Measurements from ENCODE around the gene DLX2.
A peak's percentile ranks its signal among the peaks of the same experiment; 100 is the strongest.
"Not testable (repeated sequence)": the region's sequence is repeated elsewhere in the genome, so short reads cannot be mapped to it uniquely, and the experiment has no call there.

Gene DLX2

DNA sequence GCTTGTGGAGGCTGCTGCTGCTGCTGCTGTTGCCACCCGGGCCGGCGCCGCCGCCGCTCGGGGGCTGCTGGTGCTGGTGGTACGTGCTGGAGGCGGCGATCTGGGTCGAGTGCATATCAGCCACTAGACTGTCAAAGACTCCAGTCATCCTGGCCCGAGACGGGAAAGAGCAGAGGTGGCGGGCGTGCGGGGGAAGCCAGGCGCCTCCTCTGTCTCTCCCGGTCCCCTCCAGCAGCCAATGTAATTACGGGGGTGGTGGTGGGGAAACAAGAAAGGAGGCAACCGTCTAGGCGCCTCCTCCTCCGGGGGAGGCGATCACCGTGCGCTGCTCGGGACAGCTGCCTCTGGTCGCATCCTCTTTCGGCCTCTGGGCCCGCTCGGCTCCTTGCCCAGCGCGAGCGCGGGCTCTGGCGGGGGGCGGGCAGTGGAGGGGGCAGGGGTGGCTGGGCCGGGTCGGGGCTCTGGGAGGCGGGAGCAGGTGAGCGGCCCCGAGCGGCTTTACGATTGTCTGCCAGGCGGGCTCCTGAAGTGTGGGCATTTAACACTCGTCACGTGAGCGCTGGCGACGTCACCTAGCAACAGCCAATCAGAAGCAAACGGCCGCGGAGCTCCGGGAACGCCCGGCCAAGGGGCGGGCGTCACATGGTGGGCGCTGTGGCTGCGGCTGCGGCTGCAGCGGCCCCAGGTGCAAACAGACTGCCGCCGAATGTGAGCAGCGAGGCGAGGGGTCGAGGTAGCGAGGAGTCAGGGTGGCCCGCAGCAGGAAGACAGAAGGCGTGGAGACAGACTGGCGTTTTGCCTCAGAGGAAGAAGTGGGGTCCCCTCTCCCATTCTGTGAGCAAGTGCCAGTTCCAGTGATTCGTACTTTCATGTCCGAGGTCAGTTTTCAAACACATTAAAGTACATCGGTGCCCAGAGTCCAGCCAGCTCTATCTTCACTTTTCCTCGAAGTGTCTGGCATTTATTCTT is at the start of gene DLX2:
DLX2 (minus strand) TSS at position 510 of the 969 bp plus-strand sequence; CDS start at position 148, 362 bp downstream.
- DNase-seq = peak; percentile 77 to 91 (median 87)

DNA sequence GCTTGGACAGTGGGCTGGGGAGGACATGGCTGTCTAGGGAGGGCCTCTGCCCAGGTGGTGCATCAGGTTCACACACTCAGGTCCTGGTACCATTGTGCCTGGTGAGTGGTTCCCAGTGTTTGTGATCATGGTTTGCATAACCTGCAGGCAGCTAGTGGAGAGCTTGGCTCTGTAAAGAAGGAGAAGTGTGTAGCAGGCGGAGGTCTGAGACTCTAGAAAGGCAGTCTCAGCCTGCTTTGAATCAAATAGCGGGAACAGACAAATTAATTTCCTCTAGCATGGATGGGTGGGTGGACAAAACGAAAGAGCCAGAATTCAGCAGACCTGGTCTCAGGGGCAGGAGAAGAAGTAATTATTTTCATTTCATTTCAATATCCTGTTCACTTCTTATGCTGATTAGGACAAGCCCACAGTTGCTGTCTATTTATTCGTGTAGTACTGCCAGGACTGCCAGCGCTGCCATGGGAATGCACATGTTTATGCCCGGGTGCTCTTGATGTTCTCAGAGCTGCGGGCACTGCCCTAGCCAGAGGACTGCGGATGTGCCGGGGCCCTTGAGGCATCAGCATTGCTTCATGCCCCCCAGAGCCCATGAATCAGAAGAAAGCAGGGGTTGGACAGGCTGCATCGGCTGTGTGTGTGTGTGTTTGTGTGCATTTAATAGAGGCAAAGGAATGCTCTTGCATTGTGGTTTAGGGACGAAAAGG is 45.4 kb upstream of the DLX2 start:
- no peak for DNase-seq

DNA sequence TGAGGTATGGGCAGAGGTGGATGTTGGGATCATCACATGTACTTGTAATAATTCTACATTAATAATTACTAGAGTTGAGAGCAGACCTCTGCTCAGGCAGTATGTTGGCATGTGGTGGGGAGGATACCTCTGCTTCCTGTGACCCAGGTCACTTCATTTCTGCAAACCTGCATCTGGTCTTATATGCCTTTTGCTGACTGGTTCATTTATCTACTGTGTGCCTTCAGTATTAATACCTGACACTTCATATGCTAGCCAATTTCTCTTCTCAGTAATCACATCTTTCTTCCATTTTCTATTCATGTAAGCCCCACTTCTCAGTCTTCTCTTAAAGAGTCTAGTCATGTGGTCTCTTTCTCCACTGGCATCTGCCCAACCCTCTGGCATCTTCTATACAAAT is 41.1 kb upstream of the DLX2 start:
- no peak for DNase-seq

DNA sequence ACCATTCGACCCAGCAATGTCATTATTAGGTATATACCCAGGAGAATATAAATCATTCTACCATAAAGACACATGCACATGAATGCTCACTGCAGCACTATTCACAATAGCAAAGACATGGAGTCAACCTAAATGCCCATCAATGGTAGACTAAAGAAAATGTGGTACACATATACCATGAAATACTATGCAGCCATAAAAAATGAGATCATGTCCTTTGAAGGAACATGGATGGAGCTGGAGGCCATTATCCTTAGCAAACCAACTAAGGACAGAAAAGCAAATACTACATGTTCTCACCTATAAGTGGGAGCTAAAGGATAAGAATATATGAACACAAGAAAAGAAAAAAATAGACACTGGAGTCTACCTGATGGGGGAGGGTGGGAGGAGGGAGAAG is 36.0 kb upstream of the DLX2 start:
- DNase-seq = not testable (repeated sequence)

DNA sequence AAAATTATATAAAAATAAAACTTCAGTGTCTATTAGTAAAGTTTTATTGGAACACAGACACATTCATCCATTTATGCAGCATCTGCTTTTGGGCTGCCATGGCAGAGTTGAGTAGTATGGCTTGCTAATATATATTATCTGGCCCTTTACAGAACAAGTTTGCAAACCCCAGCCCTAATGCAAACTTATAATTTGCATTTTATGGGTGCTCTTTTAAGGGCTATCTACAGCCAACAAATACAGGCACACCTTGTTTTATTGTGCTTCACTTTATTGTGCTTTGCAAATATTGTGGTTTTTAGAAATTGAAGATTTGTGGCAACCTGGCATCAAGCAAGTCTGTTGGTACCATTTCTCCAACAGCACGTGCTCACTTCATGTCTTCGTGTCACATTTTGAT is 35.2 kb upstream of the DLX2 start:
- no peak for DNase-seq

DNA sequence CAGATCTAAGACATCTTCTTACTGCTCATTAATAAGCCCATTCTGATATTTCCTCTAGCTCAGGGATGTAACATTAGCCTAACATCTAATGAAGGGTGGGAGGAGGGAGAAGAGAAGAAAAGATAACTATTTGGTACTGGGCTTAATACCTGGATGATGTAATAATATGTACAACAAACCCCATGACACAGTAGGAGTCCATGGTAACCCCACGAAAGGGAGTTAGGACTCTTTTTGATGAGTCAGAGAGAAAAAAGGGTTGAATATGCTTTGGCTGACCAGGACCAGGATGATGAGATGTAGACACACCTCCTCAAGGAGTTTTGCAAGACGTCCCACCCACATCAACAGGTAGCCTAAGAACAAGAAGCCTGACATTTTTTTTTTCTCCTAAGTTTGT is 34.4 kb upstream of the DLX2 start:
- no peak for DNase-seq

DNA sequence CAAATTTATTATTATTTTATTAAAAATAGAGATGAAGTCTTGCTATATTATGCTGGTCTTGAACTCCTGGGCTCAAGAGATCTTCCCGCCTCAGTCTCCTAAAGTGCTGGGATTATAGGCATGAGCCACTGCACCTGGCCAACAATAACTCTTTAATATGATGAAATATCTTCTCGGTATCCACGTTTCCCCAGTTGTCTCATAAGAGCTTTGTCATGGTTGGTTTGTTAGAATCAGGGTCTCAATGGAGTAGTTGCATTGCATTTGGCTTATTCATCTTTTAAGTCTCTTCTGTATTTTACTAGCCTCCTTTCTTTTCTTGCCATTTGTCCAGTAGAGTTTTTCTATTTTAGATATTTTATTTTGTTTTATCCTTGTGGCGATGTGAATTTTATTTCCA is 32.7 kb upstream of the DLX2 start:
- DNase-seq = no peak

DNA sequence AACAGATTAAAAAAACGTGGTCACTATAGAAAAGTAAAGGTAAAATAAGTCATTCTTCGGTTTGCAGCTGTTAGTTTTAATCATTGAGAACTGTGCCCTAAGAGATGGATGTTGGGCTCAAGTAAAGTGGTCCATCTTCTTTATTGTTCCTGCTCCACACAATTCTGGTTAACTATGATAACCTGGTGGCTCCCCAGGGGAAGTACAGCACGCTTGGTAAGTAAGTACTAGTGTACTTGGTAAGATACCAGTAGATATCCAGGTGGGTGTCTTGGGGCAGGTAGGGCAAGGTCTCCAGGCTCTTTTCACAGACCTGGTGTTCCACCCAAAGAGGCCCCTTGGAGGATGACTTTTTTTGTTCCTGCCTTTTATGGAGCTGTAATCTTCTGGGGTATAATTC is 31.6 kb upstream of the DLX2 start:
- no peak for DNase-seq

DNA sequence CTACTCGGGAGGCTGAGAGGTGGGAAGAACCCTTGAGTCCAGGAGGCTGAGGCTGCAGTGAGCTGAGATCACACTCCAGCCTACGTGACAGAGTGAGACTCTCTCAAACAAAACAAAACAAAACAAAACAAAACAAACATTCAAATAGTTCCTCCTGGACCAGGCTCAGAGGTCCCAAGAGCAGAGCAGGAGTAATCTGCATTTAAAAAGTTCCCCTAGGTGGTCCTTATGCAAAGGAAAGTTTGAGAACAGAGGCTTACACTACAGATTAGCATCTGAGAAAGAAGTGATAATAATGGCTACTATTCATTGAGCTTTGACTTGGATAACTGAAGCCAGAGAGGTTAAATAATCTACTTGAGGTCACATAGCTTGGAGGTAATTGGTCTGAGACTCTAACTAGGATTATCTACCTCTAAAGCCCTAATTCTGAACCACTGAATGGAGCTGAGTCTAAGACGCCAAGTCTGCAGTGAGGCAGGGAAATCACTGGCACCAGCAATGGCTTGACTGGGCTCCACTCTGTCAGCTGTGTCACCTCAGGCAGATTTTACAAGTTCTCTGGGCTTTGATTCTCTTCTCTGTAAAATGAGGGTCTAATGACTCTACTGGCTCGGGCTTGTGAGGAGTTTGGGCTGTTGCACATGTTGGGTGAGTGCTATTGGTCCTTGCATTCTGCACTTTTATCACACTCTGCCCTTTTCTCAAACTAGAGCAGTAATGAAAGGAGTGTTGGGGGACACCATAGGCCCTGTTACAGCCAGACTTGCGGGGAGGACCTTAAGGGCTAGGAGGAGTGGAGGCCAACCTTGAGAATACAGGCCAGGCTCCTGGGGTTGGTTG is 29.2 kb upstream of the DLX2 start:
- no peak for DNase-seq

DNA sequence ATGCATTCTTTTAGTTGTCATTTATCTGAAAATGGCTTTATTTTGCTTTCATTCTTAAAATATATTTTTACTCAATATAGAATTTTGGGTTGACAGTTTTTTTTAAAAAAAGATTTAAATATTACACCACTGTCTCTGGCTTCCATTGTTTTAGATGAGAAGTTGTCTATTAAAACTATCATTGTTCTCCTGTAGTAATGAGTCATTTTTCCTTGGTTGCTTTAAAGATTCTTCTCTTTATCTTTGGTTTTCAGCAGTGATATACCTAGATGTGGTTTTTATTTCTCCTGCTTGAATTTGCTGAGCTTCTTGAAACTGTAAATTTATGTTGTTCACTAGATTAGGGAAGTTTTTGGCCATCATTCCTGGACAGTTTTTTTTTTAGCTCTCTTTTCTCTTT is 26.7 kb upstream of the DLX2 start:
- DNase-seq = no peak

DNA sequence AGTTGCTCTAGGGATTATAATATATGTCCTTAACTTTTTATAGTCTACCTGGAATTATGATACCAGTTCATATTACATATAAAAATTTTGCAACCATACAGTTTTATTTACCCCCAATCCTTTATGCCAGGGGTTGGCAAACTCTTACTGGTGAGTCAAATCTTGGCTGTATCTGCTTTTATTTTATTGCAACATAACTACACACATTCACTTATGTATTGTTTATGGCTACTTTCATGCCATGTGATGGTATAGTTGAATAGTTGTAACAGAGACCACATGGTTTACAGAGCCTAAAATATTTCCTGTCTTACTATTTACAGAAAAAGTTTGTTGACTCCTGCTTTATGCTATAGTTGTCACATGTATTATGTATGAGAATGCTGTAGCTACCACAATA is 25.8 kb upstream of the DLX2 start:
- no peak for DNase-seq

DNA sequence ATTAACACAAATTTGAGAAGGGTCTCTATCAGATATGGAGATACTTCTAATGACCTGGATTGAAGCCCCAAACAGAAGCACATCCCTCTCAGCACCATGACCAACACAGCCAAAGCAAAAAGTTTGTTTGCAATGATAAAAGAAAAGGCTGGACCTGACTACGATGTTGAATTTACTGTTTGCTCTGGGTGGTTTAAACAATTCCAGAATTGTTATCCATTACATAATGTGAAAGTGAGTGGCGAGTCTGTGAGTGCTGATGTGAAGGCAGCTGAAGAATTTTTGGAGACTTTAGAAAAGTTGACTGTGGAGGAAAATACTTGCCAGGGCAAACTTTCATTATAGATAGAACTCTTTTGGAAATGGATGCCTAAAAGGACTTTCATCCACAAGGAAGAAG is 17.4 kb upstream of the DLX2 start:
- DNase-seq = no peak

DNA sequence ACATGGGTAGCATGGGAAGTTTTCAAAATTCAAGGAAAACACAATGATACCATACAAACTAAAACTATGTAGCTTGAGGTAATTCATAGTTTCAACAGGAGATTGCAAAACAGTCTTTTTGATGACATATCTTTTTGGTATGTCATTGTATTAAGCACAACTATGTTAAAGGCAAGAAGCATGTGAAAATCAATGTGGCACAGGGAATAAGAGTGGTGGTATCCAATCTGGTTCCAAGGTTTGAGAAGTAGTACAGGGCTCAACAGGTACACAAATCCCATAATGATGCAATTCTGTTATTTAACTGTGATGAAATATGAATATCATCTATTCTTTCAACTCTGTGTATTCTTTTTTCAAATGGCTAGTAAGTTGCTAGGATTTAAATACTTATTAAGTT is 16.4 kb upstream of the DLX2 start:
- no peak for DNase-seq

DNA sequence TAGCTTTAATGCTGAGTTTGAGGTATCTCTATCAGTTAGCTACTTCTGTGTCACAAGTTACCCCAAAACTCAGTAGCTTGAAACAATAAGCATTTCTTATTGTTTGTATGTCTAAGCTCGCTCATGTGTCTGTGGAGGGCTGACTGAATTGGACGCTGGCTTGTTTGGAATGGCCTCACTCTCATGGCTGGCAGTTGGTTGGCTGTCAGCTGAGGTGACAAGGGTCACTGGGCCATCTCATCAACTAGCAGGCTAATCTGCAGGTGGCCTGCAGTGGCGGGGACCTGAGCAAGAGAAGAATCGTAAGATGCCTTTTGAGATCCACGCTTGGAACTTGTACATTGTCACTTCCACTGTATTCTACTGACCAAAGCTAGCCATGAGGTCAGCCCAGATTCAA is 13.4 kb upstream of the DLX2 start:
- no peak for DNase-seq

DNA sequence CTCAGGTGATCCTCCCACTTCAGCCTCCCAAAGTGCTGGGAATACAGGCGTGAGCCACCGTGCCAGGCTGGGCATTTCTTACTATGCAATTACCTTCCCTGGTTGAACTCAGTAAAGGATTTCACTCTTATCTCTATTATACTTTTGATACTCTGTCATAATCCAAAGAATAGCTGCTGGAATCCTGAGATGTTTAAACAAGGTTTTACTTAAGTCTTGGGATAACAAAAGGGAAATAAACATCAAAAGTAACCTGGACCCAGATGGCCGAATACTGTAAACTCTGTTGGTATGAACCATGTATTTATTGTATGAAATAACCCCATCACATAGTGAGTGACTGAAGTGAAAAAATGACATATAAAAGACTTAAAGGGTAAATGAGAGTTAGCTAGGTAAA is 11.9 kb upstream of the DLX2 start:
- no peak for DNase-seq

DNA sequence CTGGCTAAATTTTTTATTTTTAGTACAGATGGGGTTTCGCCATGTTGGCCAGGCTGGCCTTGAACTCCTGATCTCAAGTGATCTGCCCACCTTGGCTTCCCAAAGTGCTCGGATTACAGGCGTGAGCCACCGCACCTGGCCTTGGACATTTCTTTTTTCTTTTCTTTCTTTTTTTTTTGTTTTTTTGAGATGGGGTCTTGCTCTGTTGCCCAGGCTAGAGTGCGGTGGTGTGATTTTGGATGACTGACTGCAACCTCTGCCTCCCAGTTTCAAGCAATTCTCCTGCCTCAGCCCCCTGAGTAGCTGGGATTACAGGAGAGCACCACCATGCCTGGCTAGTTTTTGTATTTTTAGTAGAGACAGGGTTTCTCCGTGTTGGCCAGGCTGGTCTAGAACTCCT is 11.5 kb upstream of the DLX2 start:
- DNase-seq = not testable (repeated sequence)

DNA sequence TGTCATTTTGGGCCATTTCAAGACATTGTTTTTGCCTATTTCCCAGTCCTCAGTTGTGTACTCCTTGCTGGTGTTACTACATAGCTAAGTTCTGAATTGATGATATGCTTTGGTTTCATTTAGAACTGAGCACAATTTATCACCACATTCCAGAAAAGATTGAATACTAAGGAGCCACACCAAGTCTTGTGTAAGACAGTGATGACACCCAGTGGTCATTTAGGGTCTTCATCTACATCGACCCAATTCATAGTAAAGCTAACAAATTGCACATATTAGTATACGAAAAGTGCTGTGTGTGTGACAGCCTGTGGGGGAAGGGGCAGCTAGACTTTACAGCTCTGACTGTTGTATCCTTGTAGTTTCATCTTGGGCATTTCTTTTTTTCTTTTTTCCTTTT is 10.9 kb upstream of the DLX2 start:
- peak in 1 of 3 experiments; percentile 12 for DNase-seq

DNA sequence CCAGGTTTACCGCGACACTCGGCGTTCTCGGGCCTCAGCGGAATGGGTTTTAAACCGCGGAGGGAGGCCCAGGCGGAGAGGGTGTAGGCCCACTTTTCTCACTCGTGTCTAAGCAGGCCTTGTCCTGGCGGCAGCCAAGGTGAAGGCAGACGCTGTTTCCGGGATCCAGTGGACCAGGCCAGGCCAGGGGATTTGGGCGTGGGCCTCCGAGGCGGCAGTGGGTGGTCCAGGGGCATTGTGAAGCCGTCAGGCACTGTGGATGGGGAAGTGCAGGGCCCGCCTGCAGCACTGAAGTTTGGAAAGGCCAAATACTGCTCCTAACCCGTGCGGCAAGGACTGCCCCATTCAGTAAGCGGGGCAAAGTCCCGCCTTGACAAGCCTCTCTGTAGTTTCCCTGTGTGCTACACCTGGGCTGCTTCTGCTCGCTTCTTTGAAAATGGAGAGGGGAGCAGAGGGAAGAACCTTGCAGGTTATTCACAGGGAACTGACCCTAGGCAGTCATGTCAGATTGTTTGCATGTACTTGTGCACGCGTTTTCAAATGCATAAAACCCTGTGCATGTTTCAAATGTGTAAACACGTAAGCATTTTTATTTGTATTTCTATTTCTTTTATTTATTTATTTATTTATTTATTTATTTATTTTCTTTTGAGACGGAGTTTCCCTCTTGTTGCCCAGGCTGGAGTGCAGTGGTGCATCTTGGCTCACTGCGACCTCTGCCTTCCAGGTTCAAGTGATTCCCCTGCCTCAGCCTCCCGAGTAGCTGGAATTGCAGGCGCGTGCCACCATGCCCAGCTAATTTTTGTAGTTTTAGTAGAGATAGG is 7.5 kb upstream of the DLX2 start:
- DNase-seq = no peak

DNA sequence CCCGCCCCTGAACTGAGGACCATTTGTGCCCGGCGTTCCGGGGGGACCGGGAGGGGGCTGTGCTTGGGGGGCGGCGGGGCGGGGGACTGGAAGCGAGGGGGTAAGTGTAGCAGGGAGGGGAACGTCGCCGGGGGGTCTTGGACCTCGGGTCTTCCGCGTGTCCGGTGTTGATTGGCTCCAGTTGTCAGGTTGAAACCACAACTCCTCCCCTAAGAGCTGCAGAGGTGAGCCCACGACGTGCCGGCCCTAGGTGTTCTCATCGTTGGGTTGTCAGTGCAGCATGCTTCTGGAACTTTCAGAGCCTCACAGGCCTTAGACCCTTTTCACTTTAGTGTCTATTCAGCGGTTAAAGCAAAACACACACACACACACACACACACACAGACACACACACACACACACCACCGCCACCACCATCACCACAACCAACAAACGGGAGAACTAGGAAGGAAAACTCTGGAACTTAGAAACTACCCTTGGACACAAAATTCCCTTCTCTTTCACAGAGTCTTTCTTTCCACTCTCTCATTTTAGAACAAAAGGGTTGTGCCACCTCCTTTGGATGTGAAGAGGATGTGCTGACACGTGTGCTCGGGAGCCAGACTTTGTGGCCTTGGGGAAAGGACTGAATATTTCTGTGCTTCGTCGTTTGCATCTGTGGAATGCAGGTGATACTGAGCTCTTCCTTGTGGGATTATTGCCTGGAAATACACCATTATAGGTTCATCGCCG is 6.7 kb upstream of the DLX2 start:
- no peak for DNase-seq

DNA sequence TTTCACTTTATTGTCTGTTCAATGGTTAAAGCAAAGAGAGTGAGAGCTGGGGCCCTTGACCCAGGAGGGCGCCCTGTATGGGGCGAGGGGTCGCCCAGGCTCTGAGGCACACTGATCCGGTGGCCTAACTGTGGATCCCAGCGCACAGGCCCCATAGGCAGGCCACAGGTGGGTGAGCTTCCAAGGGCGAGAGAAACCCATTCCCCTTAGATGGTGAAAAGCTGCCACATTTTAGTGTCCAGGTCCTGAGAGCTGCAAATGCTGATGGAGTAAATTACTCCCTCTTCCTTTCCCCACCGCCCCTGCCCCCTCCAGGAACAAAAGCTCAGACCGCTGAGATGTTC is 5.9 kb upstream of the DLX2 start:
- DNase-seq = no peak

DNA sequence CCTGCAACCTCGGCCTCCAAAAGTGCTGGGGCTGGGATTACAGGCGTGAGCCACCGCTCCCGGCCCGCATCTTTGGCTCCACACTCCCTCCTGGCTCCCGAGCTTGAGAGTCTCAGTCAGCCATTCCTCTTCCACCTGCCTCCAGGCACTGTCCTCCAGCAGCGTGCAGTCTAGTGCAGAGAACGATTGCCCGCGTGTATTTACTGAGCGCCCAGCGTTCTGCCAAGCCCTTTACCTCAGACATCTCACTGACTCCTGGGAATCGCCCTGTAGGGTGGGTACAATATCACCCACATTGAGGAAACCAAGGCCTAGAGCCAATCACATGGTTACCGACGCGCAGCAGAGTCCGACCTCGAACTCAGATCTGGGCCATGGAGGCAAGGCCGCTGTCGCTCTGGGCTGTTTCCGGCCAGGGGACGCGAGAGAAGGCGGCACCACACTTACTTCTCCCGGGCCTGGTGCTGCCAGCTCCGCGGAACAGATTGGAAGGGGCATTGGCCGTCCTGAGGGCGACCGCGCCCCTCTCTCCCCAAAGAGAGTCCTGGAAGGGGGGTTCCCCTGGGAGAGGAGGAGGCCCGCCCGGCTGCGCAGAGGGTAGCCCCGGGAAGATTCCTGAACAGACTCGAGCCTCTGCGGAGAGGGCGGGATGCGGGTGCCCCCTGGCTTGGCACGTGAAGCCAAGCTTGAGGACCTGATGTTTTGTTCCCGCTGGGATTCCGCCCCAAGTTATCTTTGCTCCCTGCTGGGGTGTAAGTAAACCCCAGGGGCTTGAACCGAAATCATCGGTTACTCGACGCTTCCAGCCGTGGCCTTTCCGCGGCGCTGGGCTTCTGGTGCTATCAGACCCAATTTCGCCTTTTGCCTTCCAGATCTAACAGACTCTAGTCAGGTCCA is 5.2 kb upstream of the DLX2 start:
- DNase-seq = no peak

Data from NCI-H1417 (cell line).